Measurements from ENCODE around the gene METTL2B. TPM values are rescaled to one million over a fixed set of nuclear protein-coding genes. Genes with fewer than 3 reads are reported as not detected.
"Not testable (repeated sequence)": the region's sequence is repeated elsewhere in the genome, so short reads cannot be mapped to it uniquely, and the experiment has no call there.

METTL2B gene
- 34.2 and 38.3 TPM in 2 replicates for total RNA-seq

- H3K4me3 ChIP-seq (ENCODE audit: low read depth, low read length) = peak within 1 kb of the TSS; percentile 77
- FAIRE-seq; H3K27me3 ChIP-seq (ENCODE audit: control insufficient read depth, insufficient read depth, low read length); H3K36me3 ChIP-seq (ENCODE audit: control insufficient read depth, insufficient read depth, low read length): not testable (repeated sequence)
- DNase-seq (ENCODE audit: low read depth) = peak; percentile 89
- peak; percentile 66 for TF ChIP-seq CTCF (IDR thresholded peaks at IDR 0.05; ENCODE audit: insufficient read depth, low read length, severe bottlenecking)
Measured at GRCh38 chr7:128476402-128477335, at the start of gene METTL2B. Gene METTL2B, plus strand, starts transcription at chr7:128476748. Its CDS starts 18 bp downstream, at chr7:128476766.

GRCh38 chr7:128427289-128427891 lies 49.2 kb upstream of the METTL2B start:
- no peak for FAIRE-seq
- TF ChIP-seq CTCF (IDR thresholded peaks at IDR 0.05; ENCODE audit: insufficient read depth, low read length, severe bottlenecking) = peak; percentile 61
- DNase-seq (ENCODE audit: low read depth) = peak; percentile 50
- H3K36me3 ChIP-seq (ENCODE audit: control insufficient read depth, insufficient read depth, low read length) = no peaks in the 10 kb centered on the region
- no peaks in the 10 kb centered on the region for H3K27me3 ChIP-seq (ENCODE audit: control insufficient read depth, insufficient read depth, low read length)
- H3K4me3 ChIP-seq (ENCODE audit: low read depth, low read length) = no peak overlapping the region

- no peaks in the 10 kb centered on the region for H3K36me3 ChIP-seq (ENCODE audit: control insufficient read depth, insufficient read depth, low read length)
- no peak overlapping the region for H3K4me3 ChIP-seq (ENCODE audit: low read depth, low read length)
- no peak for TF ChIP-seq CTCF (IDR thresholded peaks at IDR 0.05; ENCODE audit: insufficient read depth, low read length, severe bottlenecking)
- no peaks in the 10 kb centered on the region for H3K27me3 ChIP-seq (ENCODE audit: control insufficient read depth, insufficient read depth, low read length)
- no peak for DNase-seq (ENCODE audit: low read depth)
- no peak for FAIRE-seq
Measured at GRCh38 chr7:128430207-128430606, 46.3 kb upstream of the METTL2B start.

GRCh38 chr7:128431221-128431620 lies 45.3 kb upstream of the METTL2B start:
- Histone ChIP-seq H3K4me3 (ENCODE audit: low read depth, low read length) (no peak overlapping the region), H3K27me3 (ENCODE audit: control insufficient read depth, insufficient read depth, low read length) (no peaks in the 10 kb centered on the region), H3K36me3 (ENCODE audit: control insufficient read depth, insufficient read depth, low read length) (no peaks in the 10 kb centered on the region)
- no peak for TF ChIP-seq CTCF (IDR thresholded peaks at IDR 0.05; ENCODE audit: insufficient read depth, low read length, severe bottlenecking)
- no peak for FAIRE-seq
- no peak for DNase-seq (ENCODE audit: low read depth)

- no peaks in the 10 kb centered on the region for H3K36me3 ChIP-seq (ENCODE audit: control insufficient read depth, insufficient read depth, low read length)
- FAIRE-seq = no peak
- no peaks in the 10 kb centered on the region for H3K27me3 ChIP-seq (ENCODE audit: control insufficient read depth, insufficient read depth, low read length)
- no peak for TF ChIP-seq CTCF (IDR thresholded peaks at IDR 0.05; ENCODE audit: insufficient read depth, low read length, severe bottlenecking)
- H3K4me3 ChIP-seq (ENCODE audit: low read depth, low read length) = no peak overlapping the region
- no peak for DNase-seq (ENCODE audit: low read depth)
Measured at GRCh38 chr7:128431754-128432153, 44.8 kb upstream of the METTL2B start.
